Keratinocyte (primary cell): ENCODE data around the gene RBM15. TPM values are rescaled to one million over a fixed set of nuclear protein-coding genes. Genes with fewer than 3 reads are reported as not detected.

Experiments used
- DNase-seq: peaks from one replicate; pipeline ENCODE4 v3.0.0-alpha.2; 2011; ENCODE audit warnings: low read depth, missing footprints, low spot score
- FAIRE-seq: peaks from 2 replicates; lab custom pipeline; 2011; peaks lifted over from hg19 to GRCh38; lab: Jason Lieb, UNC
- H2AFZ ChIP-seq: 2 replicates; pipeline ENCODE4 v1.6.0; 2012; ENCODE audit warnings: low read length, control low read depth, inconsistent platforms; ENCODE audit not compliant: control insufficient read depth
- H3K27ac ChIP-seq: 2 replicates; pipeline ENCODE4 v1.5.1; 2011; ENCODE audit warnings: low read length; ENCODE audit not compliant: control insufficient read depth, insufficient read depth
- H3K27me3 ChIP-seq: 3 replicates; pipeline ENCODE4 v1.6.0; 2011; ENCODE audit warnings: low read length; ENCODE audit not compliant: control insufficient read depth, insufficient read depth; ENCODE audit errors: extremely low read depth
- H3K36me3 ChIP-seq, 2 experiments: 2 replicates in 1 of 2; 3 replicates in 1 of 2; pipeline ENCODE4 v1.5.1; 2011; ENCODE audit warnings: low read length in 2 of 2, mild to moderate bottlenecking in 1 of 2; ENCODE audit not compliant: control insufficient read depth in 2 of 2, insufficient read depth in 2 of 2; ENCODE audit errors: extremely low read depth in 1 of 2
- H3K4me1 ChIP-seq: 3 replicates; pipeline ENCODE4 v1.5.1; 2011; ENCODE audit warnings: low read length; ENCODE audit not compliant: control insufficient read depth, insufficient read depth; ENCODE audit errors: extremely low read depth
- H3K4me2 ChIP-seq: 3 replicates; pipeline ENCODE4 v1.6.0; 2011; ENCODE audit warnings: low read depth, low read length; ENCODE audit not compliant: control insufficient read depth, insufficient read depth; ENCODE audit errors: extremely low read depth
- H3K4me3 ChIP-seq, 3 experiments: fragments of 200-600 bp in 1 of 3; sonication (generic) in 1 of 3; 2 replicates in 2 of 3; 3 replicates in 1 of 3; pipeline ENCODE4 v1.5.1; 2011 to 2016; ENCODE audit warnings: low read length in 3 of 3, mild to moderate bottlenecking in 3 of 3, control low read depth in 2 of 3, inconsistent platforms in 1 of 3, low read depth in 1 of 3, mixed read lengths in 1 of 3, mixed run types in 1 of 3, moderate library complexity in 1 of 3; ENCODE audit not compliant: control insufficient read depth in 2 of 3, insufficient read depth in 2 of 3; ENCODE audit errors: extremely low read depth in 1 of 3
- H3K79me2 ChIP-seq: 2 replicates; pipeline ENCODE4 v1.6.0; 2012; ENCODE audit warnings: low read length; ENCODE audit not compliant: control insufficient read depth, insufficient read depth
- H3K9ac ChIP-seq: 3 replicates; pipeline ENCODE4 v1.6.0; 2011; ENCODE audit warnings: low read length; ENCODE audit not compliant: control insufficient read depth, insufficient read depth; ENCODE audit errors: extremely low read depth
- H3K9me1 ChIP-seq: 3 replicates; pipeline ENCODE4 v1.6.0; 2011; ENCODE audit warnings: low read length; ENCODE audit not compliant: control insufficient read depth, insufficient read depth; ENCODE audit errors: extremely low read depth
- H3K9me3 ChIP-seq: 2 replicates; pipeline ENCODE4 v1.5.1; 2012; ENCODE audit warnings: low read depth, low read length; ENCODE audit not compliant: control insufficient read depth
- H4K20me1 ChIP-seq: 3 replicates; pipeline ENCODE4 v1.6.0; 2011; ENCODE audit warnings: low read length; ENCODE audit not compliant: control insufficient read depth, insufficient read depth; ENCODE audit errors: extremely low read depth
- EZH2 ChIP-seq: IDR thresholded peaks from one replicate; pipeline ENCODE4 v1.6.1; 2012; ENCODE audit warnings: inconsistent platforms, mild to moderate bottlenecking, low read length, moderate library complexity
- dilution Hi-C: fragments of 300-500 bp; cut with MboI; formaldehyde crosslinking; loops from one replicate; pipeline ENCODE4 v1.7.0; 2020; ENCODE audit warnings: low sequenced_read_pairs; ENCODE audit not compliant: extremely low pct_ligation_motif_present
- polyA plus RNA-seq, 5 experiments: library from polyadenylated mRNA; depleted of rRNA in 3 of 5; stranded (reverse) in 3 of 5; stranded (forward) in 1 of 5; unstranded in 1 of 5; fragments of >200 nt; gene quantifications; 1 replicate in 1 of 5; 2 replicates in 3 of 5; 3 replicates in 1 of 5; pipeline versions ENCODE4 v1.2.1 to v1.2.3, GENCODE V29; 2011 to 2012; ENCODE audit warnings: missing spikeins in 2 of 5, low read depth in 1 of 5, low replicate concordance in 1 of 5
- TF ChIP-seq, protein P1 (sequence below), 3 experiments: IDR thresholded peaks in 1 of 3; conservative IDR thresholded peaks in 1 of 3; optimal IDR thresholded peaks in 1 of 3; 2 replicates in 2 of 3; 3 replicates in 1 of 3; pipeline versions ENCODE3 to v1.5.1; 2011; ENCODE audit warnings: low read length in 3 of 3, mild to moderate bottlenecking in 3 of 3, moderate library complexity in 2 of 3, control low read depth in 1 of 3, inconsistent platforms in 1 of 3; ENCODE audit not compliant: insufficient read depth in 2 of 3; ENCODE audit errors: extremely low read depth in 1 of 3

The RBM15 gene
- polyA plus RNA-seq, 1 donor (not counting 4 experiments of a cell fraction or from before 2014, with no cell fraction given) = 10.0 TPM

DNA sequence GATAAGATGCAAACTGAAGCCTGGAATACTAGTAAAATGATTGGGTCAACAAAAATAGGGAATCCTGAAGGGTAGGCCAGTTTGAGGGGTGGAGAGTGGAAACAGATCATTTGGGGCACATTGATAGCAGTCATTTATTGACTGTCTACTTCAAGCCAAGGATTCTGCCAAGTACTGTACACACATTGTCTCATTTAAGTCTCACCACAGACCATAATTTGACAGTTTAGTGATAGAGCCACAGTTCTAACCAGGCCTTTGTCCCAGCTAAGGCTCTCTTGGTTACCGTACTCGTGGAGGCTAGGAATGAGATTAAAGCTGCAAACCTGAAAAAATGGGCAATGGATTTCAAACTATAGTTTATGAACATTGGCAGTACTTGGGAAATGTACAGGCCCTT is 11.2 kb downstream of the RBM15 start:
- dilution Hi-C loops = no loop called here
- DNase-seq (no peak), FAIRE-seq (no peak)
- Histone ChIP-seq H3K9me1 (peaks cover 3% of the 10 kb centered on the region), H3K4me1 (peaks cover 9% of the 10 kb centered on the region), H3K4me3 (no peak overlapping the region), H3K27me3 (no peaks in the 10 kb centered on the region), H3K36me3 (peaks cover 6 to 8% of the 10 kb centered on the region in 2 experiments), H4K20me1 (peaks cover 2% of the 10 kb centered on the region), H3K9me3 (no peaks in the 10 kb centered on the region), H2AFZ (no peak overlapping the region), H3K9ac (no peak overlapping the region), H3K4me2 (no peak overlapping the region), H3K27ac (no peak overlapping the region), H3K79me2 (peaks cover 75% of the 10 kb centered on the region)
- no peak for TF ChIP-seq EZH2
- TF ChIP-seq, protein P1, sequence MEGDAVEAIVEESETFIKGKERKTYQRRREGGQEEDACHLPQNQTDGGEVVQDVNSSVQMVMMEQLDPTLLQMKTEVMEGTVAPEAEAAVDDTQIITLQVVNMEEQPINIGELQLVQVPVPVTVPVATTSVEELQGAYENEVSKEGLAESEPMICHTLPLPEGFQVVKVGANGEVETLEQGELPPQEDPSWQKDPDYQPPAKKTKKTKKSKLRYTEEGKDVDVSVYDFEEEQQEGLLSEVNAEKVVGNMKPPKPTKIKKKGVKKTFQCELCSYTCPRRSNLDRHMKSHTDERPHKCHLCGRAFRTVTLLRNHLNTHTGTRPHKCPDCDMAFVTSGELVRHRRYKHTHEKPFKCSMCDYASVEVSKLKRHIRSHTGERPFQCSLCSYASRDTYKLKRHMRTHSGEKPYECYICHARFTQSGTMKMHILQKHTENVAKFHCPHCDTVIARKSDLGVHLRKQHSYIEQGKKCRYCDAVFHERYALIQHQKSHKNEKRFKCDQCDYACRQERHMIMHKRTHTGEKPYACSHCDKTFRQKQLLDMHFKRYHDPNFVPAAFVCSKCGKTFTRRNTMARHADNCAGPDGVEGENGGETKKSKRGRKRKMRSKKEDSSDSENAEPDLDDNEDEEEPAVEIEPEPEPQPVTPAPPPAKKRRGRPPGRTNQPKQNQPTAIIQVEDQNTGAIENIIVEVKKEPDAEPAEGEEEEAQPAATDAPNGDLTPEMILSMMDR (optimal IDR thresholded peaks at IDR 0.05 in 1 of 3, IDR thresholded peaks at IDR 0.05 in 1 of 3, conservative IDR thresholded peaks at IDR 0.05 in 1 of 3; ENCODE audit: extremely low read depth in 1 of 3, insufficient read depth in 2 of 3, low read length in 3 of 3) = no peak

DNA sequence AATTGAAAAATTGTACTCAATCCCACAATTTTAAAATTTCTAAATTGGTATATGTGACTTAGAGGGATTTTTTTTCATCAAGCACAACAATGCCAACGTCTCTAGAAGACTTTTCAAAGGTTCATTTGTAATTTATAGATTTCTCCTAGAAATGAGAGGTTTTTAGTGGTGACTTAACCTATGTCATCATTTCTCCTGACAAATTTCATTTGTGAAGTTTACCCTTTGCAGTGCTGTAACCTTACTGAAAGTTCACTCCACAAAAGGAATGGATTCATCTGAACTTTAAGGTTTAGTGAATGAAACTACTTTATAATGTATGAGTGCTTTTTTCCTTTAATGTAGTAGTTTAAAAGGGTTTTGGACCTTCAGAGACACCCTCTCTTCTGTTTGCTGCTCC is 16.1 kb downstream of the RBM15 start:
- no peak for FAIRE-seq
- H3K36me3 ChIP-seq = peaks cover 0 to 12% of the 10 kb centered on the region in 2 experiments
- dilution Hi-C loops = no loop called here

More for the DNA sequence above, 16.1 kb downstream of the RBM15 start:
- Histone ChIP-seq H3K9me3 (no peaks in the 10 kb centered on the region), H3K27ac (no peak overlapping the region), H3K9me1 (peaks cover 3% of the 10 kb centered on the region), H3K4me1 (peaks cover 6% of the 10 kb centered on the region), H3K4me3 (no peak overlapping the region), H4K20me1 (peaks cover 2% of the 10 kb centered on the region), H2AFZ (no peak overlapping the region), H3K79me2 (peaks cover 44% of the 10 kb centered on the region), H3K9ac (no peak overlapping the region), H3K27me3 (no peaks in the 10 kb centered on the region), H3K4me2 (no peak overlapping the region)
- no peak for TF ChIP-seq EZH2
- TF ChIP-seq, protein P1 (optimal IDR thresholded peaks at IDR 0.05 in 1 of 3, IDR thresholded peaks at IDR 0.05 in 1 of 3, conservative IDR thresholded peaks at IDR 0.05 in 1 of 3; ENCODE audit: extremely low read depth in 1 of 3, insufficient read depth in 2 of 3, low read length in 3 of 3) = no peak
- DNase-seq = no peak
